Glutamatergic neuron (in vitro differentiated cells): ENCODE data around the gene MSMB. TPM values are rescaled to one million over a fixed set of nuclear protein-coding genes. Genes with fewer than 3 reads are reported as not detected.

Experiments
- DNase-seq: peaks from one replicate; pipeline ENCODE4 v3.0.0; 2022
- H3K27ac Mint-ChIP-seq: one replicate; pipeline ENCODE4 v1.8.0; 2020; ENCODE audit warnings: mild to moderate bottlenecking, mixed read lengths, inconsistent platforms; ENCODE audit not compliant: unreplicated experiment
- H3K27me3 Mint-ChIP-seq: one replicate; pipeline ENCODE4 v1.8.0; 2020; ENCODE audit warnings: mild to moderate bottlenecking, moderate library complexity, mixed read lengths, inconsistent platforms; ENCODE audit not compliant: unreplicated experiment
- H3K36me3 Mint-ChIP-seq: one replicate; pipeline ENCODE4 v1.8.0; 2020; ENCODE audit warnings: mild to moderate bottlenecking, mixed read lengths, inconsistent platforms; ENCODE audit not compliant: unreplicated experiment
- H3K4me1 Mint-ChIP-seq: one replicate; pipeline ENCODE4 v1.8.0; 2020; ENCODE audit warnings: mild to moderate bottlenecking, low read depth, mixed read lengths, inconsistent platforms; ENCODE audit not compliant: unreplicated experiment
- H3K4me3 Mint-ChIP-seq: one replicate; pipeline ENCODE4 v1.8.0; 2020; ENCODE audit warnings: mild to moderate bottlenecking, mixed read lengths, inconsistent platforms; ENCODE audit not compliant: unreplicated experiment
- H3K9me3 Mint-ChIP-seq: one replicate; pipeline ENCODE4 v1.8.0; 2020; ENCODE audit warnings: mild to moderate bottlenecking, moderate library complexity, mixed read lengths, inconsistent platforms; ENCODE audit not compliant: unreplicated experiment
- CTCF ChIP-seq: fragments of 200-600 bp; sonication (generic); IDR thresholded peaks from one replicate; pipeline ENCODE4 v1.5.0; 2021; ENCODE audit not compliant: partially characterized antibody, unreplicated experiment
- total RNA-seq: library from RNA; stranded (reverse); fragmentation: NEBNext Ultra II Directional; extraction: Animal tissue kit (Norgen Biotek cat#: 25700); gene quantifications from one replicate; pipeline ENCODE4 v1.2.1, GENCODE V29; 2021; ENCODE audit not compliant: unreplicated experiment

The MSMB gene
- total RNA-seq, 1 donor from 2014 or later = not detected

- TF ChIP-seq CTCF = no peak
- Mint-ChIP-seq H3K9me3 (no peaks in the 10 kb centered on the region), H3K4me1 (peaks cover 8% of the 10 kb centered on the region), H3K4me3 (no peak overlapping the region), H3K27me3 (no peaks in the 10 kb centered on the region), H3K36me3 (no peaks in the 10 kb centered on the region), H3K27ac (no peak overlapping the region)
- no peak for DNase-seq
These were observed 31.2 kb downstream of the MSMB start for GRCh38 chr10:46014683-46015405.

GRCh38 chr10:46014206-46014605 is 31.9 kb downstream of the MSMB start:
- H3K36me3 Mint-ChIP-seq = no peaks in the 10 kb centered on the region
- DNase-seq = no peak
- H3K9me3 Mint-ChIP-seq = no peaks in the 10 kb centered on the region
- no peak overlapping the region for H3K4me3 Mint-ChIP-seq
- TF ChIP-seq CTCF = no peak
- no peaks in the 10 kb centered on the region for H3K27me3 Mint-ChIP-seq
- peaks cover 2% of the 10 kb centered on the region for H3K4me1 Mint-ChIP-seq
- no peak overlapping the region for H3K27ac Mint-ChIP-seq

GRCh38 chr10:46012746-46013145 is 33.3 kb downstream of the MSMB start:
- no peak overlapping the region for H3K27ac Mint-ChIP-seq
- H3K4me3 Mint-ChIP-seq = no peak overlapping the region
- H3K9me3 Mint-ChIP-seq = no peaks in the 10 kb centered on the region
- H3K36me3 Mint-ChIP-seq = peaks cover 9% of the 10 kb centered on the region
- DNase-seq = no peak
- no peaks in the 10 kb centered on the region for H3K27me3 Mint-ChIP-seq
- no peaks in the 10 kb centered on the region for H3K4me1 Mint-ChIP-seq
- no peak for TF ChIP-seq CTCF

- Mint-ChIP-seq H3K36me3 (peaks cover 15% of the 10 kb centered on the region), H3K27ac (no peak overlapping the region)
These were observed 39.9 kb downstream of the MSMB start for GRCh38 chr10:46006219-46006618.

More at GRCh38 chr10:46006219-46006618, 39.9 kb downstream of the MSMB start:
- peaks cover 2% of the 10 kb centered on the region for H3K9me3 Mint-ChIP-seq
- no peaks in the 10 kb centered on the region for H3K4me1 Mint-ChIP-seq
- H3K4me3 Mint-ChIP-seq = no peak overlapping the region
- H3K27me3 Mint-ChIP-seq = no peaks in the 10 kb centered on the region
- TF ChIP-seq CTCF = no peak
- no peak for DNase-seq
